ENCODE measurements around the gene PTPRF.
A peak's percentile ranks its signal among the peaks of the same experiment; 100 is the strongest.
"Not testable (repeated sequence)": the region's sequence is repeated elsewhere in the genome, so short reads cannot be mapped to it uniquely, and the experiment has no call there.

The PTPRF gene

DNA sequence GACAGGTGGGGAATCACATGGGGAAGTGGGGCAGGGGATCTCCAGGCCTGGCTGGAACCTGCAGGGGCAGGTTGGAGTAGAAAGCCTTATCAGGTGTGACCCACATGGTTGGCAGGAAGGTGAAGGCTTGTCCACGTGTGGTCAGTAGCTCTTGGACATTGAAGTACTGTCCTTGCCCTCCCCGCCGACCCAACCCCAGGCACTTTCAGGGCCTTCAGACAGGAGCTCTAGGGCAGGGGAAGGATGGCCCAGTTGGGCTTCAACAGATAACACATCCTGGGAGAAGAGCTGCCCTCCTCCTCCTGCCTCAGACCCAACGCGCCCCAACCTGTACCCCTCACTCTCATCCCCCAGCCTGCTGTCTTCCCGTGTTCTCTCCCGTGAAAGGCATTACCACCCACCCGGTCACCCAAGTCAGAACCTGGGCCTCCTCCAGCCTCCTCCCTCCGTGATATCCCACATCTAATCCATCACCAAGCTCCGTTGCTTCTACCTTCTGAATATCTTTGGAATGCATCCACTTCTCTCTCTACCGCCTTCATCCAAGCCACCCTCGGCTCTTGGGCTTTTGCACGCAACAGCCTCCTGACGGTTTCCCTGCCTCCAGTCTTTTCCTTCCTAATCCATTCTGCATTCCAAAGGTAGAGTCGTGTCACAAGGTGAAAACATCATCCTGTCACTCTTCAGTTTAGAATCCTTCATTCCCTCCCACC, 15.9 kb downstream of the PTPRF start:
- TF ChIP-seq, protein P1, sequence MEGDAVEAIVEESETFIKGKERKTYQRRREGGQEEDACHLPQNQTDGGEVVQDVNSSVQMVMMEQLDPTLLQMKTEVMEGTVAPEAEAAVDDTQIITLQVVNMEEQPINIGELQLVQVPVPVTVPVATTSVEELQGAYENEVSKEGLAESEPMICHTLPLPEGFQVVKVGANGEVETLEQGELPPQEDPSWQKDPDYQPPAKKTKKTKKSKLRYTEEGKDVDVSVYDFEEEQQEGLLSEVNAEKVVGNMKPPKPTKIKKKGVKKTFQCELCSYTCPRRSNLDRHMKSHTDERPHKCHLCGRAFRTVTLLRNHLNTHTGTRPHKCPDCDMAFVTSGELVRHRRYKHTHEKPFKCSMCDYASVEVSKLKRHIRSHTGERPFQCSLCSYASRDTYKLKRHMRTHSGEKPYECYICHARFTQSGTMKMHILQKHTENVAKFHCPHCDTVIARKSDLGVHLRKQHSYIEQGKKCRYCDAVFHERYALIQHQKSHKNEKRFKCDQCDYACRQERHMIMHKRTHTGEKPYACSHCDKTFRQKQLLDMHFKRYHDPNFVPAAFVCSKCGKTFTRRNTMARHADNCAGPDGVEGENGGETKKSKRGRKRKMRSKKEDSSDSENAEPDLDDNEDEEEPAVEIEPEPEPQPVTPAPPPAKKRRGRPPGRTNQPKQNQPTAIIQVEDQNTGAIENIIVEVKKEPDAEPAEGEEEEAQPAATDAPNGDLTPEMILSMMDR (IDR thresholded peaks at IDR 0.05), result no peak
- no peak for DNase-seq (ENCODE audit: low spot score)
- Histone ChIP-seq H3K27ac (peak overlapping the region in 1 of 2 donors; percentile 65), H3K4me3 (no peak overlapping the region)

DNA sequence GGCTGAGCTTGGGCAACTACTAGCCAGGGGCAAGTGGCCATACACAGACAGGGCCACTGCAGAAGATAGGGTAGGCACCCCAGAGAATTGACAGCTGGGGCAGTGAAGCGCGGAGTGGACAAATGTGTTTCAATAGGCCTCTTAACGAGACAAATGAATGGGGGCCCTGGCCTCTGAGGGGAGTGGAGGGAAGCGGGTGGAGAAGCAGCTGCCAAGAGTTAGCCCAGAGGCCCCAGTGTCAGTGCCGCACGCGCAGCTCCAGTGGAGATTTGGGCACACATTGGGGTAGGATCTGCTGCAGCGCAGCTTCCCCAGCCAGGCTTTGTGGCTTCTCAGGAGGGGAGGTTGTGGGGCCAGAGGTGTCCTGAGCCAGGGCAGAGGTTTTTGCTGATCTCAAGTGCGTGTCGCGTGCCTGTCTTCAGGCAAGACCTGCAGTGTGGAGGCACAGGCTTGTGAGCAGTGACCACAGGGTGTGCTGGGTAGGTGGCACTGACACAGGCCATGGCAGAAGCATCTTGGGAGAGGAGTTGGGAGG, 16.9 kb downstream of the PTPRF start:
- Histone ChIP-seq H3K4me3 (no peak overlapping the region), H3K27ac (no peak overlapping the region)
- TF ChIP-seq, protein P1 (IDR thresholded peaks at IDR 0.05), result no peak
- DNase-seq (ENCODE audit: low spot score), result no peak

DNA sequence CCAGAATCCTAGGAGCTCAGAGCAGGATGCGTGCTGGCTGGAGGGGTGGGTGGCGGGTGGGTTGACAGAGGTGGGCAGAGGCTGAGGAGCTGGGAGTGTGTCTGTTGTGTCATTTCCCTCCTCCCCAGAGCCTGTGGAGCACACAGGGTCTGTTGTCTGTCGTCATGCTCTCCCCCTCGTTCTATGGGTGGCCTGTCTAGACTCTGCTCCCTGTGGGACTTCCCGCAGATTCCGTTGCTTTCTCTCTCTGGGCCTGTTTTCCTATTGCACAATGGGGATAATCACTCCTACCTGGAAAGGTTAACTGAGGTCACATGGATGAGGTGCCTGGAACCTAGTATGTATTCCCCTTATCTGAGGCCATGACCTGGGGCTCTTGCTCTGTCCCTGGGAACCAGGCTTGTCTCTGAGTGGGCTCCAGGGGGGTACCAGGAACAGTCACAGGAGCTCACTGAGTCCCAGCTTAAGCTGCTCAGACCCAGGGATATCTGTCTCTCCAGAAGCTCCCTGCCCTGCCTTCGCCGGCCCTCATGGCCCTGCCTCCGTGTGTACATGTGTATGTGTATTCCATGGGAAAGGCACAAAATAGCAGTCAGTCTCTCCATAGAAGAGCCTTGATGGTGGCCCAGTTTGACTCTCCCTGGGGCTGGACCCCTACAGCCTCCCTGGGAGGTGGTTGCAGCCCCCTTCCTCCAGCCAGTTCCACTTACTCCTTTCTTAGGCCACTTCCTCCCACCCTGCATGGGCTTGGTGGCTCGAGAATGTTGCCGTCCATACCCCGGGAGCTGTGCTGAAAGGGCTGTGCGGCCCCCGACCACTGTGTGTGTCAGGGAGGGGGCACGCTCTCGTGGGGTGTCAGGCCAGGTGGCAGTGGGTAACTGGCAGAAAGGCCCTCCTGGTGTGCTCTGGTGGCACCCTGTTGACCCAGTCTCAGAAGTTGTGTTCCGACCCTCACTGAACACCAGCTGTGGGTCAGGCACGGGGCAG, 17.9 kb downstream of the PTPRF start:
- TF ChIP-seq, protein P1 (IDR thresholded peaks at IDR 0.05), result no peak
- no peak for DNase-seq (ENCODE audit: low spot score)
- H3K27ac ChIP-seq, result no peak overlapping the region
- H3K4me3 ChIP-seq, result no peak overlapping the region

DNA sequence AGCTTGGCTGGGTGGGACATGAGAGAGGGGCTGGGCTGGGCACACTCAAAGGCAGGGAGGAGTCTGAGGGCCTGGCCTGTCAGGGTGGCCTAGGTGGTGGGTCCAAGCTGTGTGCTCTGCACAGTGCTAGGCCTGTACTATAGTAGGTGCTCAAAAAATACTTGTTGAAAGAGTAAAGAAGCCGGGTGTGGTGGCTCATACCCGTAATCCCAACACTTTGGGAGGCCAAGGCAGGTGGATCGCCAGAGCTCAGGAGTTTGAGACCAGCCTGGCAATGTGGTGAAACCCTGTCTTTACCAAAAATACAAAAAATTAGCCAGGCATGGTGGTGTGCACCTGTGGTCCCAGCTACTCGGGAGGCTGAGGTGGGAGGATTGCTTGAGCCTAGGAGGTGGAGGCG, 18.7 kb downstream of the PTPRF start:
- H3K27ac ChIP-seq; DNase-seq (ENCODE audit: low spot score): not testable (repeated sequence)

DNA sequence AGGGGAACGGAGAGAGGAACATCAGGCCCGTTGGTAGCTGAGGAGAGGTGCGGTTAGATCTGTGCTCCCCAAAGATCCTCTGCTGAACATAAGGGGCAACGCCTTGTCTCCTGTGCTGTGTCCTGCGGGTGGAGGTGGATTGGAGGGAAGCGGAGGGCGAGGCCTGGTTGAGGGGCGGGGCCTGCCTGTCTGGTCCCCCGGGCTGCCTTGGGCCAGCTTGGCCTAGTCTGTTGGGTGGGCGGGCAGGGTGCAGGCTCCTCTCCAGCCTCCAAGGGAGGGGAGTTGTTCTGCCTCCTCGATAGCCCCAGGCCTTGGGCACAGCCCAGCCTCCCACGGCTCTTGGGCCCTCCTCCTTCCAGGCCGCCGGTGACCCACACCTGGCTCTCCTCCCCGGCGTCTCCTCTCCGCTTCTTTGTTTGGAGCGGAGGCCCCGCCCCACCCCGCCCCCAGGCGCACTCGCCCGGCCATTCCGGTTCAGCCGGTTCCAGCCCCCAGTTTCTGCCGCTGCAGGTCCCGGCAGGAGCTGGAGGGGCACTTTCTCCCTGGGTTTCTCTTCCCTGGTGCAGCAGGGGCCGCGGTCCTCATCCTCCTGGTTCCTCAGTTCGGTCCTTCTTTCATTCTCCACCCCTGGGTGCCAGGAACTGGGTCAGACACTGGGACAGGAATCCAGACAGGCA, 19.4 kb downstream of the PTPRF start:
- DNase-seq (ENCODE audit: low spot score), result no peak
- Histone ChIP-seq H3K4me3 (peak overlapping the region; percentile 58), H3K27ac (no peak overlapping the region)
- TF ChIP-seq, protein P1 (IDR thresholded peaks at IDR 0.05), result no peak

More for the DNA sequence above, 18.7 kb downstream of the PTPRF start:
- H3K4me3 ChIP-seq, result not testable (repeated sequence)

DNA sequence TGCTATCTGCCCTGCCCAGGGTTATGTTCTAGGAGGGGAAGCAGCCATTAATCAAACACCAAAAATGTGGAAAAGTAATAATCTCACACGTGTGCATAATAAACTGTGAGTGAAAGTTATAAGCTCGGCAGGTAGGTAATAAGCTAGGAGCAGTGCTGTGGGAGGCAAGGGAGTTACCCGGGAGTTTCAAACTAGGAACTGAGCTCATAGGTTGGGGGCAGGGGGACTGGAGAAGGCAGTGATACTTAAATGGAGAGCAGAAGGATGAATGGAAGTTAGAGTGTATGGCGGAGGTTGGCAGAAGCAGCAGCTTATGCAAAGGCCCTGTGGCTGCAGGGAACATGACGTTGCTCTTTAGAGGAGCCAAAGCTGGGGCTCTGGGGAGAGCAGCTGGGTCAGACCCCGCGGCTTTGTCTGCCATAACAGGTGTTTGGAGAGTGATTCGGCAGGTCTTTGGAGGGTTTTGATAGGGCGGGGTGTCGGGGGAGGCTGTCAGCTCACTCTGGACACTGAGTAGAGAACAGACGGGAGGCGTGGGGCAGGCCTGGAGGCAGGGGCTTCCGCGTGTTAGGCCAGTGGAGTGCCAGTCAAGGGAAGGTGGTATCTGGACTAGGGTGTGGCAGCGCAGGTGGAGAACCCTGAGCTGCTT, 20.0 kb downstream of the PTPRF start:
- Histone ChIP-seq H3K4me3 (peak overlapping the region; percentile 58), H3K27ac (no peak overlapping the region)
- TF ChIP-seq, protein P1 (IDR thresholded peaks at IDR 0.05), result no peak
- no peak for DNase-seq (ENCODE audit: low spot score)

All from coronary artery (tissue), 2 donors.